Mucosa of rectum (tissue), 2 donors: ENCODE data around the gene ADCY9.
"Not testable (repeated sequence)": the region's sequence is repeated elsewhere in the genome, so short reads cannot be mapped to it uniquely, and the experiment has no call there.

Experiments
- H3K27ac ChIP-seq, 2 donors: one replicate each; pipeline ENCODE4 v1.7.0; 2013; ENCODE audit warnings: inconsistent platforms in 2 of 2, low read depth in 2 of 2, low read length in 2 of 2
- H3K27me3 ChIP-seq, 2 donors: one replicate each; pipeline ENCODE4 v1.7.0; 2013; ENCODE audit warnings: low read length in 2 of 2; ENCODE audit not compliant: control insufficient read depth in 2 of 2, insufficient read depth in 2 of 2
- H3K36me3 ChIP-seq, 2 donors: one replicate each; pipeline ENCODE4 v1.7.0; 2013; ENCODE audit warnings: low read length in 2 of 2; ENCODE audit not compliant: control insufficient read depth in 2 of 2, insufficient read depth in 2 of 2
- H3K4me1 ChIP-seq, 2 donors: one replicate each; pipeline ENCODE4 v1.7.0; 2013; ENCODE audit warnings: low read length in 2 of 2, mild to moderate bottlenecking in 1 of 2; ENCODE audit not compliant: control insufficient read depth in 2 of 2, insufficient read depth in 2 of 2
- H3K4me3 ChIP-seq, 2 donors: one replicate each; pipeline ENCODE4 v1.7.0; 2013; ENCODE audit warnings: low read length in 2 of 2
- H3K9ac ChIP-seq, 2 donors: one replicate each; pipeline ENCODE4 v1.7.0; 2013; ENCODE audit warnings: low read length in 2 of 2, low read depth in 1 of 2, mild to moderate bottlenecking in 1 of 2
- H3K9me3 ChIP-seq, 2 donors: one replicate each; pipeline ENCODE4 v1.7.0; 2013; ENCODE audit warnings: low read length in 2 of 2; ENCODE audit not compliant: control insufficient read depth in 2 of 2
- donor health status: healthy.
- donor health status: Normal muscosa, but diverticular disease.

ADCY9 gene

DNA sequence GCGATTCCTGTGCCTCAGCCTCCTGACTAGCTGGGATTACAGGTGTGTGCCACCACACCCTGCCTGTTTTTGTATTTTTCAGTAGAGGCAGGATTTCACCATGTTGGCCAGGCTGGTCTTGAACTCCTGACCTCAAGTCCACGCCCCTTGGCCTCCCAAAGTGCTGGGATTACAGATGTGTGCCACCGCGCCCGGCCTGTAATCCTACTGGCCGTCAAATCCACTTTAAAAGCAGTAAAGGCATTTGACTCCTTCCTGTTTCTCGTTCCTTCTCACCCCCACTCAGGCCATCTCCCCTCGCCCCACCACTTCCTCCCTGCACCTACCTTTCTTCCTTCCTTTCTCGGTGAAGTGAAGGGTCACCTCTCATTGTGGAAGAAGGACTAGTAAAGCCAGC is 166.3 kb downstream of the ADCY9 start:
- no peaks in the 10 kb centered on the region for H3K27me3 ChIP-seq
- H3K27ac ChIP-seq: peak overlapping the region in 1 of 2 donors; percentile 34
- no peaks in the 10 kb centered on the region for H3K9me3 ChIP-seq
- H3K4me3 ChIP-seq: no peak overlapping the region
- peak overlapping the region in 1 of 2 donors; percentile 42 for H3K9ac ChIP-seq
- H3K4me1 ChIP-seq: peaks cover 0 to 4% of the 10 kb centered on the region in 2 donors
- H3K36me3 ChIP-seq: no peaks in the 10 kb centered on the region

DNA sequence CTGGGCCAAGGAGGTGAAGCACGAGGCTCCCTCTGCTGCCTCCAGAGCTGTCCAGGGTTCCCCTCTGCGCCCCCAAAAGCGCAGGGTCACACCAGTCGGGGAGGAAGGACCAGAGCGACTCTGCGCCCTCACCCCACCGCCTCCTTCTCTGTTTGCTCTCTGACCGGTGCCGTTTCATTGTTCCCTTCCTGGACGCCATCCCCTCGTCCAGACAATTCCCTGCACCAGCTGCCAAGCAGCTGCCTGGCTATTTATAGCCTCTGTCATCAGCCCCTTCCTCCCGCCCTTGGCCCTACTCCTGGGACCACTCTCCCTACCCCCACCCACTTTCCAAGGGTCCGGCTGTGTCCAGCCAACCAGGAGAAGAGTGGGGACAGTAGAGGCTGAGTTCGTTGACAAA is 167.0 kb downstream of the ADCY9 start:
- no peak overlapping the region for H3K4me3 ChIP-seq
- no peaks in the 10 kb centered on the region for H3K36me3 ChIP-seq
- H3K4me1 ChIP-seq: peaks cover 0 to 4% of the 10 kb centered on the region in 2 donors
- no peaks in the 10 kb centered on the region for H3K9me3 ChIP-seq
- no peaks in the 10 kb centered on the region for H3K27me3 ChIP-seq
- no peak overlapping the region for H3K27ac ChIP-seq
- H3K9ac ChIP-seq: no peak overlapping the region

DNA sequence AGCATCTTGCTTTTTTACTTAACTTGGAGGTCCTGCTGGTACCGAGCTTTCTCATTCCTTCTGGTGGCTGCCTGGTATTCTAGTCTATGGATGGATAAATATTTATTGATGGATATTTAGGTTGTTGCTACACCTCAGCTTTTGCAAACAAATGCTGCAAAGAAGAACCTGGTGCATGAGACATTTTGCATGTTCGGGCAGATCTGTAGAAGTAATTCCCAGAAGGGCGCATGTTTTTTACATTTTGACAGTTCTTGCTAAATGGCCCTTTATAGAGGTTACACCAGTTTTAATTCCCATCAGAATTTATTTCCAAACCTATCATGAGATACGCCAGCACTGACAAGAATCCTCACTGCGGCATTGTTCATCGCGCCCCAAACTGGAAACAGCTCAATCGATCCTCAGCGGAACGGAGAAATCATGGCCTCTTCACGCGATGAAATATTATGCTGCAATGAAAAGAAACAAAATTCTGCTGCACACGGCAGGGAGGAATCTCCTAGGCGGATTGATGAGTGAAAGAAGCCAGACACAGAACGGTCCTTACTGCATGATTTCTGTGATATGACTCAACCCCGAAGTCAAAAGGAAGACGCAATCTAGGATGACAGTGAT is 167.8 kb downstream of the ADCY9 start:
- Histone ChIP-seq H3K27ac (no peak overlapping the region), H3K9me3 (no peaks in the 10 kb centered on the region), H3K27me3 (no peaks in the 10 kb centered on the region), H3K4me3 (no peak overlapping the region), H3K4me1 (peaks cover 0 to 4% of the 10 kb centered on the region in 2 donors), H3K9ac (no peak overlapping the region), H3K36me3 (no peaks in the 10 kb centered on the region)

DNA sequence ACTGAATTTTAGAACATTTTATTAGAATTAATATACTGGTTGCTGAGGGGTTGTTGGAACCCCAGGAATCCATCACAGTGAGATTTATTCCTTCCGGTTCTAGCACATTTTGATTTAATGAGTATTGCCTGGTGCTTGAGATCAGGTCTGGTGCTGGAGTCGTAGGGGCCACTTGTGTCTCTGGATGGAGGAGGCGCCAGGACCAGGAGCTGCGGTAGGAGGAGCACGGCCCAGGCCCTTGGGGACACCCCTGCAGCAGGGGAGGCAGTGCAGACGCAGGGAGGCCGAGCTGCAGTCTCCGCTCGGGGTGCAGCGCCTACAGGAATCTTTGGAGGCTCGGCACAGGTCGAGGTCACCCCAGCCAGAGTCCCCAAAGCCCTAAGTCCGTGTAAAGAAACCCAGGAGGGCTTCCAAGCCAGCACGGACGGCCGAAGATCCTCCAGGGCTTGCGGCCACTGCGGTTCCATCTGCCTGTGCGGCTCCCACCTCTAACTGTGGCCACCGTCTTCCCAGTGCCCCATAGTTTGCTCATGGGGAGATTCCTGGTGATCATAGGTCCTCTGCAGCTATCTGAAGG is 169.6 kb downstream of the ADCY9 start:
- Histone ChIP-seq H3K9ac (no peak overlapping the region), H3K27me3 (no peaks in the 10 kb centered on the region), H3K36me3 (no peaks in the 10 kb centered on the region), H3K4me3 (no peak overlapping the region), H3K4me1 (peaks cover 0 to 4% of the 10 kb centered on the region in 2 donors), H3K27ac (no peak overlapping the region), H3K9me3 (no peaks in the 10 kb centered on the region)

DNA sequence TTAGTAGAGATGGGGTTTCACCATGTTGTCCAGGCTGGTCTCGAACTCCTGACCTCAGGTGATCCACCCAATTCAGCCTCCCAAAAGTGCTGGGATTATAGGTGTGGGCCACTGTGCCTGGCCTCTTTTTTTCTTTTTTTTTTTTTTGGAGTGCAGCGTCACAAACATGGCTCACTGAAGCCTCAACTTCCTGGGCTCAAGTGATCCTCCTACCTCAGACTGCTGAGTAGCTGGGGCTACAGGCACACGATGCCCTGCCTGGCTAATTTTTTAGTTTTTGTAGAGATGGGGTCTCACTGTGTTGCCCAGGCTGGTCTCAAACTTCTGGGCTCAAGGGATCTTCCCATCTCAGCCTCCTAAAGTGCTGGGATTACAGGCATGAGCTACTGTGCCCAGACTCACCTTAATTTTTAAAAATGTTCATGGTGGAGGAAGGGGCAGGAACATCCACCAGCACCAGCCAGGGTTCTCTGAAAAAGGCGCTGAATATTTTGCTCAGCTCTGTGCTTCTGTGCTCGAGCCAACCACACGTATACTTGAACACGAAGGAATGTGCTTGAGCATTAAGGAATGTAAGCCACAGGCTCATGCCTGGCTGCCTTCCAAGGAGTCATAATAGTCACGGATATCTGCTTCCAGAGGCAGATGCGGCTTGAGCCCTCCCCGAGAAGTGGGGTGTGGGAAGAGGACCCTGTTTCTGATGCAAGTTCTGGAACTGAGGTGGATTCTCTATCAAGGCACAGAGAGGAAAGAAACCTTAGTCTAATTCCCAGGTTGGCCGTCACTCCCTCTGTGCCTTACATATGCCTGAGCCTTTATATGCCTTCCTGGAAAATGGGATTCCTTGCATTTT is 170.3 kb downstream of the ADCY9 start:
- H3K4me3 ChIP-seq: no peak overlapping the region
- peaks cover 0 to 4% of the 10 kb centered on the region in 2 donors for H3K4me1 ChIP-seq
- H3K9me3 ChIP-seq: no peaks in the 10 kb centered on the region
- H3K27ac ChIP-seq: no peak overlapping the region
- no peak overlapping the region for H3K9ac ChIP-seq
- no peaks in the 10 kb centered on the region for H3K27me3 ChIP-seq
- H3K36me3 ChIP-seq: no peaks in the 10 kb centered on the region

DNA sequence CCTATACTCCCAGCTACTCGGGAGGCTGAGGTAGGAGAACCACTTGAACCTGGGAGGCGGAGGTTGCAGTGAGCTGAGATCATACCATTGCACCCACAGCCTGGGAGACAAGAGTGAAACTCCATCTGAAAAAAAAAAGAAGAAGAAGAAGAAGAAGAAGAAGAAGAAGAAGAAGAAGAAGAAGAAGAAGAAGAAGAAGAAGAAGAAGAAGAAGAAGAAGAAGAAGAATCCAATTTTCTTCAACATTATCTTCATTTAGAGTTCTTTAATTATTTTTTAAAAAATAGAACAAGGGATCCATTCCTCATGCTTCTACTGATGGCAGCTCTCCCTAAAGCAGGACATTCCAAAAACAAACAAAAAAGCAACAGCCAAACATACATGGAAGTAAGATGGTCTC is 171.8 kb downstream of the ADCY9 start:
- not testable (repeated sequence) for H3K4me1 ChIP-seq, H3K27ac ChIP-seq, H3K4me3 ChIP-seq, H3K9me3 ChIP-seq, H3K9ac ChIP-seq, H3K36me3 ChIP-seq, H3K27me3 ChIP-seq

DNA sequence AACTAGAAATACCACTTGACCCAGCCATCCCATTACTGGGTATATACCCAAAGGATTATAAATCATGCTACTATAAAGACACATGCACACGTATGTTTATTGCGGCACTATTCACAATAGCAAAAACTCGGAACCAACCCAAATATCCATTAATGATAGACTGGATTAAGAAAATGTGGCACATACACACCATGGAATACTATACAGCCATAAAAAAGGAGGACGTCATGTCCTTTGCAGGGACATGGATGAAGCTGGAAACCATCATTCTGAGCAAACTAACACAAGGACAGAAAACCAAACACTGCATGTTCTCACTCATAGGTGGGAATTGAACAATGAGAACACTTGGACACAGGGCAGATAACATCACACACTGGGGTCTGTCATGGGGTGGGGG is 174.1 kb downstream of the ADCY9 start:
- H3K9me3 ChIP-seq, H3K4me1 ChIP-seq, H3K9ac ChIP-seq, H3K4me3 ChIP-seq, H3K27me3 ChIP-seq, H3K27ac ChIP-seq, H3K36me3 ChIP-seq: not testable (repeated sequence)

DNA sequence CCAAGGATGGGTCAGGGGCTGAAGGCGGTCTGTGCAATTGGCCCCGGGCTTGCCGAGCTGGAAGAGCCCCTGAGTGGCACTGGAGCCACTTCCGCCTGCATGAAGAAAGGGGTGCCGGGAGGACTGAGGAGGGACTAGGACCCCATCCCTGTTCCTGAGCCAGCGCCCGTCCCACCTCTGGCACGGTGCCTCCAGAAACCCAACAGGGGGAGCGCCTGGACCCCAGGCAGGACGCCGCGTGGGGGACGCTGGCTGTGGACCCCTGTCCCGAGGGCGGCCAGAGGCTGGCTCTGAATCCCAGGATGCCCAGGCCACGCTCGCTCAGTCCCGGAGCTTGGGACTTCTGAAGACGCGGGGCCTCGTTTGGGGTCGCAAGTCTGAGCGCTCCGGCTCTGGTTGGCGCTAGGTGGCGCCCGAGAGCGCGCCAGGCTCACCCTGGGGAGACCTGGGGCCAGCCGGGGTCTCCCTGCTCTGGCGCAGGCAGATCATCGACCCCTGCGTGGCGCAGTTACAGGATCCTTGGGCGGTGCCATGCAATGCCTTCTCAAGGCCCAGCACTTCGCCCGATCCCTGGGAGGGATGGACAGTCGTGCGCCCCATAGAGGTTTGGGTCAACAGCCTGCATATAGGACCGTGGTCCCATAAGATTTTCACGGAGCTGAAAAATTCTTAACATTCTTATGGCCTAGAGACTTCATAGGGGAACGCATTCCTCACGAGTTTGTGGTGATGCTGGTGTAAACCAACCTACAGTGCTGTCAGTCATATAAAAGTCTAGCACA is 177.2 kb downstream of the ADCY9 start:
- Histone ChIP-seq H3K4me3 (peak overlapping the region; percentile 50 to 60), H3K27me3 (no peaks in the 10 kb centered on the region), H3K4me1 (peaks cover 0 to 5% of the 10 kb centered on the region in 2 donors), H3K27ac (no peak overlapping the region), H3K36me3 (no peaks in the 10 kb centered on the region), H3K9ac (peak overlapping the region in 1 of 2 donors; percentile 34), H3K9me3 (no peaks in the 10 kb centered on the region)

DNA sequence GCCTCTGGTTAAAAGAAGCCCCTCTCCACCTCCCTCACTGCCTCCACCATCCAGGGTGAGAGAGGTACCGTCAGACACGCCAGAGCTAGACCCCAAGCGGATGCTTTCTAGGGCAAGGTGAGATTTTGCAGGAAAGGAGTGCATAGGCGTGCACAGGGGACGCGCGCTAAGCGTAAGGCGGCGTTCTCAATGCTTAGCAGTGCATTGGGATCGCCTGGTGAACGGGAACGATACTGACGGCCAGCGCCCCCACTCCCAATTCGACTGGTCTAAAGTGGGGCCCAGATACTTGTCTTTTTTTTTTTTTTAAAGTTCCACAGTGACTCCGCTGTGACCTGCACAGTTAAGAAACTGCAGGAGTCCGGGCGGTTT is 177.8 kb downstream of the ADCY9 start:
- H3K27ac ChIP-seq: no peak overlapping the region
- H3K9ac ChIP-seq: no peak overlapping the region
- no peaks in the 10 kb centered on the region for H3K36me3 ChIP-seq
- H3K4me3 ChIP-seq: no peak overlapping the region
- no peaks in the 10 kb centered on the region for H3K9me3 ChIP-seq
- H3K27me3 ChIP-seq: no peaks in the 10 kb centered on the region
- H3K4me1 ChIP-seq: peaks cover 0 to 5% of the 10 kb centered on the region in 2 donors
